SJSA1 (cell line): Measurements from ENCODE around the gene NOXA1. TPM values are rescaled to one million over a fixed set of nuclear protein-coding genes. Genes with fewer than 3 reads are reported as not detected.

Source experiments
- DNase-seq, 2 experiments: peaks; one replicate each; pipeline ENCODE4 v3.0.0-alpha.2; 2015 to 2020; ENCODE audit warnings: low spot score in 2 of 2, low read depth in 1 of 2
- H3K27ac ChIP-seq: fragments of 250-450 bp; sonication (Bioruptor Pico); 2 replicates; pipeline ENCODE4 v1.5.1; 2020; ENCODE audit warnings: mild to moderate bottlenecking, moderate library complexity
- H3K27me3 ChIP-seq: fragments of 250-450 bp; sonication (Bioruptor Pico); replicated peaks from 2 replicates; pipeline ENCODE4 v1.5.1; 2020; ENCODE audit warnings: mild to moderate bottlenecking, moderate library complexity
- H3K36me3 ChIP-seq: fragments of 250-450 bp; sonication (Bioruptor Pico); 2 replicates; pipeline ENCODE4 v1.5.1; 2020; ENCODE audit warnings: mild to moderate bottlenecking
- H3K4me1 ChIP-seq: fragments of 250-450 bp; sonication (Bioruptor Pico); replicated peaks from 2 replicates; pipeline ENCODE4 v1.6.1; 2021; ENCODE audit warnings: mild to moderate bottlenecking
- H3K4me3 ChIP-seq: fragments of 250-450 bp; sonication (Bioruptor Pico); 2 replicates; pipeline ENCODE4 v1.5.1; 2020; ENCODE audit warnings: mild to moderate bottlenecking
- H3K9me3 ChIP-seq: fragments of 250-450 bp; sonication (Bioruptor Pico); replicated peaks from 2 replicates; pipeline ENCODE4 v1.5.1; 2020; ENCODE audit warnings: mild to moderate bottlenecking
- total RNA-seq: library from RNA; depleted of rRNA; stranded (reverse); fragments of >200 nt; shearing (Covaris generic); gene quantifications from 2 replicates; pipeline ENCODE4 v1.2.3, GENCODE V29; 2014

Gene NOXA1
- total RNA-seq, 1 experiment from 2014 or later: not detected

GRCh38 chr9:137393176-137394150 lies 29.7 kb upstream of the NOXA1 start:
- Histone ChIP-seq H3K4me3 (no peak overlapping the region), H3K9me3 (no peaks in the 10 kb centered on the region), H3K36me3 (no peaks in the 10 kb centered on the region), H3K4me1 (no peaks in the 10 kb centered on the region), H3K27ac (no peak overlapping the region), H3K27me3 (no peaks in the 10 kb centered on the region)
- DNase-seq: no peak

- DNase-seq: no peak
- Histone ChIP-seq H3K4me1 (no peaks in the 10 kb centered on the region), H3K27me3 (no peaks in the 10 kb centered on the region), H3K27ac (no peak overlapping the region), H3K4me3 (no peak overlapping the region), H3K36me3 (no peaks in the 10 kb centered on the region), H3K9me3 (no peaks in the 10 kb centered on the region)
Measured at GRCh38 chr9:137394866-137395665, 28.1 kb upstream of the NOXA1 start.

- Histone ChIP-seq H3K4me3 (no peak overlapping the region), H3K27me3 (no peaks in the 10 kb centered on the region), H3K27ac (no peak overlapping the region), H3K9me3 (no peaks in the 10 kb centered on the region), H3K4me1 (no peaks in the 10 kb centered on the region), H3K36me3 (no peaks in the 10 kb centered on the region)
- DNase-seq: no peak
Measured at GRCh38 chr9:137395666-137396010, 27.6 kb upstream of the NOXA1 start.

GRCh38 chr9:137396227-137396626 lies 27.0 kb upstream of the NOXA1 start:
- Histone ChIP-seq H3K9me3 (no peaks in the 10 kb centered on the region), H3K4me1 (no peaks in the 10 kb centered on the region), H3K4me3 (no peak overlapping the region), H3K36me3 (no peaks in the 10 kb centered on the region), H3K27ac (no peak overlapping the region), H3K27me3 (no peaks in the 10 kb centered on the region)
- no peak for DNase-seq

GRCh38 chr9:137396634-137397367 lies 26.4 kb upstream of the NOXA1 start:
- Histone ChIP-seq H3K9me3 (no peaks in the 10 kb centered on the region), H3K36me3 (no peaks in the 10 kb centered on the region), H3K27me3 (no peaks in the 10 kb centered on the region), H3K27ac (no peak overlapping the region), H3K4me1 (no peaks in the 10 kb centered on the region), H3K4me3 (no peak overlapping the region)
- DNase-seq: no peak

DNA sequence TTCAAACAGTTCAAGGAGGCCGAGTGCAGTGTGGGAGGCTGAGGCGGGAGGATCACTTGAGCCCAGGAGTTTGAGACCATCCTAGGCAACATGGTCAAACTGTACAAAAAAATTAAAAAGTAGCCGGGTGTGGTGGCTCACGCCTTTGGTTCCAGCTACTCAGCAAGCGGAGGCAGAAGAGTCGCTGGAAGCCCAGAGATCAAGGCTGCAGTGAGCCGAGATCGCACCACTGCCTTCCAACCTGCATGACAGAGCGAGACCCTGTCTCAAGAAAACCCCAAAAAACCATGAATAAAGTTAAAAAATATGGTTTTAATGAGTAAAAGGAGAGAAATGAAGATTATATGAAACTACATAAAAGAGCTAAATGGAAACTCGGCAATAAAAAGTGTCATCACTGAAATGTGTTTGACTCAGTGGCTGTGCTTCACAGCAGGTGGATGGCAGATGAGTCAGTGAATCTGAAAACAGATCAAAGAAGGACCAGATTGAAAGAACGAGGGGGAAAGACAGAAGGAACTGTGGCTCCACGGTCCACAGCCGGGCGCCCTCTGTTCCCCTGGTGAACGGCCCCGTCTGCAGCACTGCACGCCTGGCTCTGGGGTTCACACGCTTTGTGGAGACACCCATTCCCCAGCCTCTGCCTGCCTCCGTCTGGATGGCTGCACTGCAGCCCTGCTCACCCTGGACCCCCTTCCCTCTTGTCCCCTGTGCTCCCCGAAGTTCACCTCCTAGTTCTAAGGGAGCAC lies 25.3 kb upstream of the NOXA1 start:
- DNase-seq: no peak
- H3K4me1 ChIP-seq: no peaks in the 10 kb centered on the region
- H3K27ac ChIP-seq: no peak overlapping the region
- no peaks in the 10 kb centered on the region for H3K27me3 ChIP-seq
- no peaks in the 10 kb centered on the region for H3K36me3 ChIP-seq
- no peaks in the 10 kb centered on the region for H3K9me3 ChIP-seq
- no peak overlapping the region for H3K4me3 ChIP-seq

- no peak for DNase-seq
- no peaks in the 10 kb centered on the region for H3K27me3 ChIP-seq
- H3K4me3 ChIP-seq: no peak overlapping the region
- no peaks in the 10 kb centered on the region for H3K4me1 ChIP-seq
- H3K27ac ChIP-seq: no peak overlapping the region
- no peaks in the 10 kb centered on the region for H3K36me3 ChIP-seq
- H3K9me3 ChIP-seq: no peaks in the 10 kb centered on the region
Measured at GRCh38 chr9:137398561-137399468, 24.4 kb upstream of the NOXA1 start.

DNA sequence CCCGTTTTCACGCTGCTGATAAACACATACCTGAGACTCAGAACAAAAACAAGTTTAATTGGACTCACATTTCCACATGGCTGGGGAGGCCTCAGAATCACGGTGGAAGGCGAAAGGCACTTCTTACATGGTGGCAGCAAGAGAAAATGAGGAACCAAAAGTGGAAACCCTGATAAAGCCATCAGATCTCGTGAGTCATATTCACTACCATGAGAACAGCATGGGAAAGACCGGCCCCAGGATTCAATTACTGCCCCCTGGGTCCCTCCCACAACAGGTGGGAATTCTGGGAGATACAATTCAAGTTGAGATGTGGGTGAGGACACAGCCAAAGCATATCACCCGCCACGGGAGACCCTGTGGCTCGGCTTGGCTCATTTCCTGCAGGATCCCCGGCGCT lies 20.4 kb upstream of the NOXA1 start:
- peaks cover 8% of the 10 kb centered on the region for H3K4me1 ChIP-seq
- H3K36me3 ChIP-seq: no peaks in the 10 kb centered on the region
- no peak for DNase-seq
- no peaks in the 10 kb centered on the region for H3K9me3 ChIP-seq
- no peaks in the 10 kb centered on the region for H3K27me3 ChIP-seq
- no peak overlapping the region for H3K27ac ChIP-seq
- H3K4me3 ChIP-seq: no peak overlapping the region

DNA sequence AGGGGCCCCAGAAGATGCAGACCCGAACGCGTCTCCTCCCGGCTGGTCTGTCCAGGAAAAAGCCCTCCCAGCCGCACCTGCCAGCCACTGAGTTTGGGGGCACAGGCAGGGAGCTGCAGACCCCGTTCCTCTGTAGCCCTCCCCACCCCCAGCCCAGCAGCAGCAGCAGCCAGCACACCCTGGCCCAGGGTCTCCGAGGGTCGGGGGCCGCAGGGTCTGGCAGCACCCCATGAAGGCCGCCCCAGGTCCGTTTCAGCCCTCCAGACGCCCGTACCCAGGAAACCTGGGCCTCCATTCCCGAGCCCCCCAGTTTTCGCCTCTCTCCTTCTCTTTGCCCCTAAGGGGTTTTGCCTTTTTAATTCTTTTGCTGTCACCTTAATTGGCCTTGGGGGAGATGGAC lies 19.9 kb upstream of the NOXA1 start:
- Histone ChIP-seq H3K9me3 (no peaks in the 10 kb centered on the region), H3K4me3 (no peak overlapping the region), H3K27ac (no peak overlapping the region), H3K27me3 (no peaks in the 10 kb centered on the region), H3K4me1 (peaks cover 8% of the 10 kb centered on the region), H3K36me3 (no peaks in the 10 kb centered on the region)
- DNase-seq: no peak

DNA sequence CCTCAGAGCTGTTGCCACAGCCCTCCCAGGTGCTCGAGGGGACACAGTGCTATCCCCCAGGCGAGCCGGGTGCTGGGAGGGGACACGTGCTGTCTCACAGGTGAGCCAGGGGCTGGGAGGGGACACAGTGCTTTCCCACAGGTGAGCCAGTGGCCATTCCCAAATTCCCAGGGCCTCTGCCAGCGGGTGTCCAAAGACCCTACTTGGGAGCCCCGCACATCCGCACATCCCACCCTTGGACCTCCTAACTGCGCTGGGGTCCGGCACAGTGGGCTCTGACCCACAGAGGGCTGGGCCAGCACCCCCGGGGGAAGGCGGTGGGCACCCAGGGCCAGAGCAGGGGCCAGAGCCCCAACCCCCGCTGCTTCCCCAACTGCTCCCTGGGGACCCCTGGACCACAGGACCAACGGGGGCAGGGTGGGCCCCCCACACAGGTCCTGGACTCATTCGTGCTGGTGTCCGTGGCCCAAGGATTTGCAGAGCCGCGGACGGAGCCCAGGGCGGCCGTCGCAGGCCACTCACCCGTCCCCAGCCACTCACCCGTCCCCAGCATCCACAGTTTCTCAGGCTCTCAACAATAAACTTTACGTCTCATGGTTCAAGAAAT lies 18.1 kb upstream of the NOXA1 start:
- no peak overlapping the region for H3K4me3 ChIP-seq
- H3K4me1 ChIP-seq: peaks cover 9% of the 10 kb centered on the region
- H3K27me3 ChIP-seq: no peaks in the 10 kb centered on the region
- no peaks in the 10 kb centered on the region for H3K36me3 ChIP-seq
- DNase-seq: no peak
- no peaks in the 10 kb centered on the region for H3K9me3 ChIP-seq
- no peak overlapping the region for H3K27ac ChIP-seq

DNA sequence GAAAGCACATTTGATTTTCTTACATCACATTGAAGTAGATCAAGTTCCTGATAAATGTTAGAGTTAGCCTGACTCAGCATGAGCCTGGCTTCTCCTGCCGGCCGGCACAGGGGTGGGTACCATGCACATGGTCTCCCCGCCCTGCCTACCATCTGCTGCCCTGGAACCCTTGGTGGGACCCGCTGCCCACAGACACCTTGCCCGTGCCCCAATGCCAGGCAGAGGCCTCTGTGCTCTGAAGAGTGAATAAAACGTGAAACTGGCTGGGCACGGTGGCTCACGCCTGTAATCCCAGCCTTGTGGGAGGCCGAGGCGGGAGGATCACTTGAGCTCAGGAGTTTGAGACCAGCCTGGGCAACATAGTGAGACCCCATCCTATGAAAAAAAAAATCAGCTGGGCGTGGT lies 17.5 kb upstream of the NOXA1 start:
- Histone ChIP-seq H3K9me3 (no peaks in the 10 kb centered on the region), H3K4me1 (peaks cover 15% of the 10 kb centered on the region)
- no peak for DNase-seq

DNA sequence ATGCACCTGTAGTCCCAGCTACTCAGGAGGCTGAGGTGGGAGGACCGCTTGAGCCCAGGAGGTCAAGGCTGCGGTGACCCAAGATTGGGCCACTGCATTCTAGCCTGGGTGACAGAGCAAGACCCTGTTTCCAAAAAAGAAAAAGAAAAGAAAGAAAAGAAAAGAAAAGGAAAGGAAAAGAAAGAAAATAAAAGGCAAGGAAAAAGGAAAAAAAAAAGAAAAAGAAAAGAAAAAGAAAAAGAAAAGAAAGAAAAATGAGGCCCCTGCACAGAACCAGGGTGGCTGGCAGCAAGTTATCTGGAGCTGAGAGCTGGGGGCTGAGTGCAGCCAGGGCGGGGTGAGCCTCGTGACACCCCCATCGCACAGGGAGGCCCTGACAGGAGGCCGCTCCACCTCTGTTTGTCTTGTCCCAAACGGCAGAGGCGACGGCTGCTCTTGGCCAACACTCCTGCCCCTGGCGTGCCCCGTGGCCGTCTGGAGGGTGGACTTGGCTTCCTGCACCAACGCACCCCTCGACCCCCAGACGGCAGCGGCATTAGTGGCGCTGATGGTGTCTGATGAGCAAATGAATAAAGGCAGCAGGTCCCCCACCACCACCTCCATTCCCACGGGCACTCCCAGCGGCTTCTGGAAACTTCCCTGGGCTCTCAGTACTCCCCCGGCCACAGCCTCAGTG lies 17.0 kb upstream of the NOXA1 start:
- Histone ChIP-seq H3K36me3 (no peaks in the 10 kb centered on the region), H3K9me3 (no peaks in the 10 kb centered on the region), H3K27me3 (no peaks in the 10 kb centered on the region), H3K27ac (no peak overlapping the region), H3K4me3 (no peak overlapping the region), H3K4me1 (peaks cover 21% of the 10 kb centered on the region)
- no peak for DNase-seq

More for the DNA sequence above, 17.5 kb upstream of the NOXA1 start:
- no peak overlapping the region for H3K4me3 ChIP-seq
- H3K27me3 ChIP-seq: no peaks in the 10 kb centered on the region
- H3K36me3 ChIP-seq: no peaks in the 10 kb centered on the region
- H3K27ac ChIP-seq: no peak overlapping the region
